Measurements from ENCODE around the gene RNH1.

DNA sequence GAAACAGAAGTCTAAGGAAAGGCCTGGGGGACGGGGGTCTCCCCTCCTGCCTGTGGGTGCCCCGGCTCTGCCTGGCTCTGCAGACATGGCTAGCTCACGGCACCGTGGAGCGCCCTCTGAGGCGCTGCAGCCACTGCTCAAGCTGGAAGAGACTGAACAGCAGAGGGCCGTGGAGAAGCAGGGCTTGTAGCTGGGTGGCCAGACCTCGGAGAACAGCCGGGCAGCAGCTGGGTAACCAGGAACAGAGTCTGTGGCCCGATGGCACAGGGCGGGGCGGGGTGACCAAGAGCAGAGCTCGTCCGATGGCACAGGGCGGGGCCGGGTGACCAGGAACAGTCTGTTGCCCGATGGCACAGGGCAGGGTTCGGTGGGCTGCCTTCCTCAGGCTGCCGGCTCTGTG is 18.1 kb downstream of the RNH1 start:
- TF ChIP-seq, protein P1, sequence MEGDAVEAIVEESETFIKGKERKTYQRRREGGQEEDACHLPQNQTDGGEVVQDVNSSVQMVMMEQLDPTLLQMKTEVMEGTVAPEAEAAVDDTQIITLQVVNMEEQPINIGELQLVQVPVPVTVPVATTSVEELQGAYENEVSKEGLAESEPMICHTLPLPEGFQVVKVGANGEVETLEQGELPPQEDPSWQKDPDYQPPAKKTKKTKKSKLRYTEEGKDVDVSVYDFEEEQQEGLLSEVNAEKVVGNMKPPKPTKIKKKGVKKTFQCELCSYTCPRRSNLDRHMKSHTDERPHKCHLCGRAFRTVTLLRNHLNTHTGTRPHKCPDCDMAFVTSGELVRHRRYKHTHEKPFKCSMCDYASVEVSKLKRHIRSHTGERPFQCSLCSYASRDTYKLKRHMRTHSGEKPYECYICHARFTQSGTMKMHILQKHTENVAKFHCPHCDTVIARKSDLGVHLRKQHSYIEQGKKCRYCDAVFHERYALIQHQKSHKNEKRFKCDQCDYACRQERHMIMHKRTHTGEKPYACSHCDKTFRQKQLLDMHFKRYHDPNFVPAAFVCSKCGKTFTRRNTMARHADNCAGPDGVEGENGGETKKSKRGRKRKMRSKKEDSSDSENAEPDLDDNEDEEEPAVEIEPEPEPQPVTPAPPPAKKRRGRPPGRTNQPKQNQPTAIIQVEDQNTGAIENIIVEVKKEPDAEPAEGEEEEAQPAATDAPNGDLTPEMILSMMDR (IDR thresholded peaks at IDR 0.05; ENCODE audit: control extremely low read depth in 1 of 3, insufficient read depth in 1 of 3, low read depth in 1 of 3, low read length in 3 of 3): no peak
- TF ChIP-seq SUZ12 (IDR thresholded peaks at IDR 0.05; ENCODE audit: low read length) (no peak), YY1 (IDR thresholded peaks at IDR 0.05; ENCODE audit: low read depth, low read length) (no peak), JUN (IDR thresholded peaks at IDR 0.05; ENCODE audit: low read depth, low read length) (no peak), SP4 (IDR thresholded peaks at IDR 0.05; ENCODE audit: low read length) (no peak), TCF12 (IDR thresholded peaks at IDR 0.05; ENCODE audit: low read depth, low read length) (no peak), SAP30 (IDR thresholded peaks at IDR 0.05; ENCODE audit: insufficient read depth, insufficient replicate concordance, low read length) (no peak)
- TF ChIP-seq, protein P2, sequence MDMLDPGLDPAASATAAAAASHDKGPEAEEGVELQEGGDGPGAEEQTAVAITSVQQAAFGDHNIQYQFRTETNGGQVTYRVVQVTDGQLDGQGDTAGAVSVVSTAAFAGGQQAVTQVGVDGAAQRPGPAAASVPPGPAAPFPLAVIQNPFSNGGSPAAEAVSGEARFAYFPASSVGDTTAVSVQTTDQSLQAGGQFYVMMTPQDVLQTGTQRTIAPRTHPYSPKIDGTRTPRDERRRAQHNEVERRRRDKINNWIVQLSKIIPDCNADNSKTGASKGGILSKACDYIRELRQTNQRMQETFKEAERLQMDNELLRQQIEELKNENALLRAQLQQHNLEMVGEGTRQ (IDR thresholded peaks at IDR 0.05; ENCODE audit: low read length): no peak

All from H1 (cell line).